Forelimb muscle (tissue), 1 donor: ENCODE data around the gene ATAT1. TPM values are rescaled to one million over a fixed set of nuclear protein-coding genes. Genes with fewer than 3 reads are reported as not detected.
"Not testable (repeated sequence)": the region's sequence is repeated elsewhere in the genome, so short reads cannot be mapped to it uniquely, and the experiment has no call there.

Experiments used
- DNase-seq: peaks from one replicate; pipeline ENCODE4 v3.0.0-alpha.2; 2013; ENCODE audit warnings: low read depth
- polyA plus RNA-seq: library from polyadenylated mRNA; unstranded; fragments of 120-200 nt; gene quantifications from one replicate; pipeline ENCODE4 v1.2.1, GENCODE V29; 2013; ENCODE audit not compliant: insufficient read length

The ATAT1 gene
- polyA plus RNA-seq, result 21.1 TPM

DNA sequence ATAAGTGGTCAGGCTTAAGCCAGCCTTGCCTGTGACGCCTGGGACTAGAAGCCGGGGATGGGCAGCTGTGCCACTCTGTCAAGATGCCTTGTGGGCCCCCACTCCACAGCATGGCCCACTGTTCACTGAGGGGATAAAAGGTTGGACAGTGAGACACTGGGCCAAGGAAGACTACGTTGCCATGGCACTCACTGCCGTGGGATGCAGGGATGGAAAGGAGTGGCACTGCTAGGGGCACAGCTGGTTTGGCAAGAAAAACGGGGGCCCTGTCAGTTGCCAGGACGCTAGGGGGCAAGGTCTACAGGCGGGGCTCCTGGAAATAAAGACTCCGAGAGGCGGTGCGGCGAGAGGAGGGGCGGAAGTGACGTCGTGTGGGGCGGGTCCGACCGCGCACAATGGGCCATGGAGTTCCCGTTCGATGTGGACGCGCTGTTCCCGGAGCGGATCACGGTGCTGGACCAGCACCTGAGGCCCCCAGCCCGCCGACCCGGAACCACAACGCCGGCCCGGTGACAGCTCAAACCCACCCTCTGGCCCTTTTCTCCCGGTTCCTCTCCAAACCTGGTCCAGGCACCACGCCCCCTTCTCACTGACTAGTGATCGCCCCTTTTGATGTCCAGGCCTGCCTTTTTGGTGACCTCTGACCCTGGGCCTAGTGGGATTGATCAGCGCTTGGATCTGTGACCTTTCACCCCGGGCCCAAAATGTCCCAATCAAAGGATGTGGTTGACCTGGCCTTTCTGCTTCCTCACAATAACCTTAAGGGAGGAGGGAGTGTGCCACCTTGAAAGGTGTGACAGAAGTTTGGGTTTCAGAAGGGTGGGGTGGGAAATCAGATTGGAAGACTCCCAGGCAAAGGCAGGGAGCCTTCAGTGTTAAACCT lies at the start of gene ATAT1:
ATAT1 (plus strand) TSS at position 391 of the 883 bp plus-strand sequence.
- no peak for DNase-seq

DNA sequence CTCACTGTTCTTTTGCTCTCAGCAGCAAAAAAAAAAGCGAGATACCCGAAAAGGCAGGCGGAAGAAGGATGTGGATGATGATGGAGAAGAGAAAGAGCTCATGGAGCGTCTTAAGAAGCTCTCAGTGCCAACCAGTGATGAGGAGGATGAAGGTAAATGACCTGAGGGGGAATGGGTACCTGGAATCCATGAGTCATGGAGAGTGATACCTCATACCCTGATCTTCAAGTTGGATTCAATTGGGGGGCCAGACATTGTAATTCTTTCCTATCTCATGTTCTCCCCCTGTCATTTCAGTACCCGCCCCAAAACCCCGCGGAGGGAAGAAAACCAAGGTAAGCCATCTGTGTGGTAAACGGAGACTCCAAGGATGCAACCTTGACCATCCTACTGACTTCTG lies 48.6 kb upstream of the ATAT1 start:
- no peak for DNase-seq

DNA sequence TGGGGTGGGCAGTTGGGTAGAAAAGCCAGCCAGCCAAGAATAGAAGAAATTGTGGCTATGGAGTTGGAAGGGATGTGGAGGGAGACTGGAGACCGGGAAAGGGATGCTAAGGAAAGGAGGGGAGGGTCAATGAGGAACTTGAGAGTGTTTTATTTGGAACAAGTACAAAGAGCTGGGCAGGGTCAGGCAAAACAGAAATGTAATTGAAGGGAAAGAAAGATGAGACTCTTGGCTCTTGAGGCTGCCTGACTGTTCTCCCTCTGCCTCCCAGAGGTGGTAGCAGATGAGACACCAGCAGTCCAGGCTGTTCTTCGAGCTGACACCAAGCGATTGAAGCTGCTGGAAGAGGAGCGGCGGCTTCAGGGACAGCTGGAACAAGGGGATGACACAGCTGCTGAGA lies 42.8 kb upstream of the ATAT1 start:
- DNase-seq, result no peak

DNA sequence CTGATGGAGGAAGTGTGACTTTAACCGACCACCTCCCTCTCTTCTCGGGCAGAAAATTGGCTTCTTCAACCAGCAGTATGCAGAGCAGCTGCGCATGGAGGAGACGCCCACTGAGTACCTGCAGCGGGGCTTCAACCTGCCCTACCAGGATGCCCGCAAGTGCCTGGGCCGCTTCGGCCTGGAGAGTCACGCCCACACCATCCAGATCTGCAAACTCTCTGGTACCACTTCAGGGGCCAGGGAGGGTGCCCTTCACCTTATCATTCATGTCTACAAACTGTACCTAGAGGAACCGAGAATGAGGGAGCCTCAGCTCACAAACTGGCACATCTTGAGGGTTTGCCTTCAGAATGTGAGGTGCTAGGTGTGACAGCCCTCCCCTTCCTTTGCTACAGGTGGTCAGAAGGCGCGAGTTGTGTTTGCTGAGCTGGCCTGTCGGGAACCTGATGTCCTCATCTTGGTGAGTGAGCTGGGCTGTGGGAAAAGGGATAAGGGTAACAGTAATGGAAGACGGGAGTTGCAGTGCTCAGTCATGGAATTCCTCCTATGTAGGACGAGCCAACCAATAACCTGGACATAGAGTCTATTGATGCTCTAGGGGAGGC lies 36.8 kb upstream of the ATAT1 start:
- no peak for DNase-seq

DNA sequence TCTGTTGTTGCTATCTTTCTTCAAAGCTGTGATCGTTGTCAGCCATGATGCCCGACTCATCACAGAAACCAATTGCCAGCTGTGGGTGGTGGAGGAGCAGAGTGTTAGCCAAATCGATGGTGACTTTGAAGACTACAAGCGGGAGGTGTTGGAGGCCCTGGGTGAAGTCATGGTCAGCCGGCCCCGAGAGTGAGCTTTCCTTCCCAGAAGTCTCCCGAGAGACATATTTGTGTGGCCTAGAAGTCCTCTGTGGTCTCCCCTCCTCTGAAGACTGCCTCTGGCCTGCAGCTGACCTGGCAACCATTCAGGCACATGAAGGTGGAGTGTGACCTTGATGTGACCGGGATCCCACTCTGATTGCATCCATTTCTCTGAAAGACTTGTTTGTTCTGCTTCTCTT lies 36.2 kb upstream of the ATAT1 start:
- DNase-seq, result no peak

DNA sequence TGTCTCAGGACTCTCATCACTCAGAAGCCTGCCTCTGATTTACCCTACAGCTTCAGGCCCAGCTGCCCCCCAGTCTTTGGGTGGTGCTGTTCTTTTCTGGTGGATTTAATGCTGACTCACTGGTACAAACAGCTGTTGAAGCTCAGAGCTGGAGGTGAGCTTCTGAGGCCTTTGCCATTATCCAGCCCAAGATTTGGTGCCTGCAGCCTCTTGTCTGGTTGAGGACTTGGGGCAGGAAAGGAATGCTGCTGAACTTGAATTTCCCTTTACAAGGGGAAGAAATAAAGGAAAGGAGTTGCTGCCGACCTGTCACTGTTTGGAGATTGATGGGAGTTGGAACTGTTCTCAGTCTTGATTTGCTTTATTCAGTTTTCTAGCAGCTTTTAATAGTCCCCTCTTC lies 35.7 kb upstream of the ATAT1 start:
- DNase-seq, result no peak

DNA sequence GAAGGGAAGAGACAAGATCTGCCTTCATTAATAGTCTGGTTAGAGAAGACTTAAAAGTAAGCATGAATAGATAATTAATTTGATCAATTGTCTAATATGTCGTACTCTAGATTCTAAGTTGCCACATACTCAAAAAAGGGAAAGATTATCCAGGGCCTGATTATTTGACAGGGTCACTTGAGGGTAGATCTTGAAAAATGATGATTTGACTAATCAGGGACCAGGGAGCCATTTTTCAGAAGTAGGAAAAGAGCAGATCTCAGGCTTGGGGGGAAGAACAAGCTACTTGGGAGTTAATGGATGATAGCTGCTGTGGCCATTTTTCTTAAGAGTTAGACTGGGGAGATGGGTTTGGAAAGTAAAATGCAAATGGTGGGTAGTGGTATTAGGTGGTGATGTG lies 34.4 kb upstream of the ATAT1 start:
- DNase-seq, result no peak

DNA sequence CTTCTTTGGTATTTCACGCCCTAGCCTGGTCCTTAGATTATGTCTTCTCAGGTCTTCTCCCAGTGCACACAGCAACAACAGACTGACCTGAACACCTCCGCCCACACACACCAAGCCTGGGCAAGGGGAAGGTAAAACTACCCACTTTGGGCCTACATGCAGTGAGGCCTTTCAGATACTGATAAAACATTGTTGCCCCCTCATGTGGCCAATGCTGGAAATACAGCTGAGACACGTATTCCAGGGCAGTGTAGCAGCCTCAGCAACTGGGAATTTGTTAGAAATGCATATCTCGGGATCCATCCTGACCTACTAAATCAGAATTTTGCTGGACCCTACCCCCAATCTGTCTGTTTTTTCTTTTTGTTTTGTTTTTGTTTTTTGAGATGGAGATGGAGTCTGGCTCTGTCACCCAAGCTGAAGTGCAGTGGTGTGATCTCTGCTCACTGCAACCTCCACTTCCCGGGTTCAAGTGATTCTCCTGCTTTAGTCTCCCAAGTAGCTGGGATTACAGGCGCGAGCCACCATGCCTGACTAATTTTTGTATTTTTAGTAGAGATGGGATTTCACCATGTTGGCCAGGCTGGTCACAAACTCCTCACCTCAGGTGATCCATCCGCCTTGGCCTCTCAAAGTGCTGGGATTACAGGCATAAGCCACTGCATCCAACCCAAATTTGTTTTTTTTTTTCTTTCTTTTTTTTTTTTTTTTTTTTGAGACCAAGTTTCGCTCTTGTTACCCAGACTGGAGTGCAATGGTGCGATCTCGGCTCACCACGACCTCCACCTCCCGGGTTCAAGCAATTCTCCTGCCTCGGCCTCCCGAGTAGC lies 29.1 kb upstream of the ATAT1 start:
- not testable (repeated sequence) for DNase-seq

DNA sequence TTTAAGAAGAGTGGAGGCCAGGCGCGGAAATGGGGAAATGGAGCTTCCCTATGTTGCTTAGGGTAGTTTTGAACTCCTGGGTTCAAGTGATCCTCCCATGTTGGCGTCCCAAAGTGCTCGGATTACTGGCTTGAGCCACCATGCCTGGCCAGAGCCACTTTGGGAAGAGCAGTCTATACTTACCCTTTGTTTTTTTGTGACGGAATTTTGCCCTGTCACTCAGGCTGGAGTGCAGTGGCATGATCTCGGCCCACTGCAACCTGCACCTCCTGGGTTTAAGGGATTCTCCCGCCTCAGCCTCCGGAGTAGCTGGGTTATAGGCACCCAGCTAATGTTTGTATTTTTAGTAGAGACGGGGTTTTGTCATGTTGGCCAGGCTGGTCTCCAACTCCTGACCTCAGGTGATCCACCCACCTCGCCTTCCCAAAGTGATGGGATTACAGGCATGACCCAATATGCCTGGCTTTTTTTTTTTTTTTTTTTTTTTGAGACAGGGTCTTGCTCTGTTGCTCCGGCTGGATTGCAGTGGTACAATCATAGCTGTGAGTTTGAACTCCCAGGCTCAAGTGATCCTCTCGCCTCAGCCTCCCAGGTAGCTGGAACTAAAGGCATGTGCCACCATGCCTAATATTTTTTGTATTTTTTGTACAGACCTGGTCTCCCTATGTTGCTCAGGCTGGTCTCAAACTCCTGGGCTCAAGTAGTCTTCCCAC lies 27.6 kb upstream of the ATAT1 start:
- DNase-seq, result no peak

DNA sequence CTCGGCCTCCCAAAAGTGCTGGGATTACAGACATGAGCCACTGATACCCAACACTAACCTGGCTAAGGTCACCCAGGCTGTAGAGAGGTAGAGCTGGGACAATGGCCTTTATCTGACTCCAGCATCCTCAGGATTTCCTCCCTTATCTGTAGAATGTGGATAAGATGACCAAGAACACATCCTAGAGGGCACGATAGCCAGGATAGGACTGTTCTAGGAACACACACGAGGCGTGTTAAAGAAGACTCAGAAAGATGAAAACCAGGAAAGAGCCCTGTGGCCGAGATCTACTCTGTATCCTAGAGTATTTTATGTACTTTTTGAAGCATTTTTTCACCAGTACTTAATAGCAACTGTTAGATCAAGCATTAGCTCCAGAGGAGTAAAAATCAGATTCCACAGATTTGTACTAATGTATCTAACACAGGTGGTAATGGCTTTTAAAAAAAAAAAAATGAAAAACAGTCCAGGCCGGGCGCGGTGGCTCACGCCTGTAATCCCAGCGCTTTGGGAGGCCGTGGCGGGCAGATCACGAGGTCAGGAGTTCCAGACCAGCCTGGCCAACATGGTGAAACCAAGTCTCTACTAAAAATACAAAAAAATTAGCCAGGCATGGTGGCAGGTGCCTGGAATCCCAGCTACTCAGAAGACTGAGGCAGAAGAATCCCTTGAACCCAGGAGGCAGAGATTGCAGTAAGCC lies 26.9 kb upstream of the ATAT1 start:
- no peak for DNase-seq

DNA sequence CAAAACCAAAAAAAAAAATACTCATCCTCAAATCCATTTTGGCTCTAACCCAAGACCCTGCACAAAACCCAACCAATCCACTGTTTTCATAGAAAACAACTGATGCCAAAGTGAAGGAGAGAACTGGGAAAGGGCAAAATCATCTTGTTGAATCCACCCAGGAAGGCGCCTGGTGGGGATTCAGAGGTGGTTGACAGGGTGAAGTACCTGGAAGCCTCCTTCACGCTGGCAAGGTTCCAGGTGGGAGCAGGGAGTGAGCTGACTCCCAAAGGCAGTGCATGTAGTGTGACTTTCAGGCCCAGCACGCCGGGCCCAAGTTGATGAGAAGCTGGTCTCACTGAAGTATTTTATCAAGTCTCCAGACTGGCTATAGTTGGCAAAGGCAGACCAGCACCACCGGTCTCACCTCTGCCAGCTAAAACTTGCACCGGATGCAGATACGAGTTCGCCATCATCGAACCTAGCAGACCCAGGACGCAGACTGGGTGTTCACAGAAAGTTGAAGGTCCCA lies 26.2 kb upstream of the ATAT1 start:
- DNase-seq, result no peak

DNA sequence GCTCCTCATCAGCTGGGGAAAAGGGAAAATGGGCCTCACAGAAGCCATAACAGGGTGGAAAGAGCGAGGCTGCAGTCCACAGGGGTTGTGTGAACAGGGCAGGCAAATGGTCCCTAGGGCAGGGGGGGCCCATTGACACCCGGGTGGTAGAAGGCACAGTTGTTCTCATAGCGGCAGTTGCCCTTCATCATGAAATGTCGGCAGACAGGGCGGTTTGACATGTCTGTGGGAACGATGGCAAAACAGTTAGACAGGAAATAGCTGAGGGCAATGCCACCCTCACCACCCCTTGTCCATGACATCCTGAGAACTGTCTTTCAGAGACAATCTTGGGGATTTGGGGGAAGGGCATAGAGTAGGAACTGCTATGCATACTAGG lies 25.2 kb upstream of the ATAT1 start:
- DNase-seq, result no peak

DNA sequence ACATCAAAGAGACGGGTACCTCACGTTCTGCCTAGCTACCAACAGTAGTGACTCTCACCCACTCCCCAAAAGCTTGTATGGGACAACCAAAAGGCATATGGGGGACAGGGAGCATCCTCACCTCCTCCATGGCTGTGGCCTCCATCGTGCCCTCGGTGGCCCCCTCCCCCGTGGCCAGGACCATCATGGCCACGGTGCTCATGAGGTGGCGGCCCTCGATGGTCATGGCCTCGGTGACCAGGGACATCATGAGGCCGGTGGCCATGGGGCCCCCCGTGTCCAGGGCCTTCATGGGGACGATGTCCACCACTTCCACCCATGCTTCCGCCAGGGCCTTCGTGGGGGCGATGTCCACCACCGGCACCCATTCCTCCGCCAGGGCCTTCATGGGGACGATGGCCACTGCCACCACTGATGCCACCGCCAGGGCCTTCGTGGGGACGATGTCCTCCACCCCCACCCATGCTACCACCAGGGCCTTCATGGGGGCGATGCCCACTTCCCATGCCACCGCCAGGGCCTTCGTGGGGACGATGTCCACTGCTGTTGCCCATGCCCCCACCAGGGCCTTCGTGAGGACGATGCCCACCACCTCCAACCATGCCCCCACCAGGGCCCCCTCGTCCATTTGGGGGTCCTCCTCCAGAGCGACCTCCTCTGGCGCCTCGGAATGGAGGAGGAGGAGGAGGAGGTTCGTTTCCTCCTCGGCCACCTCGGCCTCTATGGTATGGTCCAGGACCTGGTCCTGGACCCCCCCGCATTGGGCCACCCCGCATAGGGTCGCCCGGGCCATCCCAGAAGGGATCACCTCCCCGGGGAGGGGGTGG lies 24.6 kb upstream of the ATAT1 start:
- no peak for DNase-seq

DNA sequence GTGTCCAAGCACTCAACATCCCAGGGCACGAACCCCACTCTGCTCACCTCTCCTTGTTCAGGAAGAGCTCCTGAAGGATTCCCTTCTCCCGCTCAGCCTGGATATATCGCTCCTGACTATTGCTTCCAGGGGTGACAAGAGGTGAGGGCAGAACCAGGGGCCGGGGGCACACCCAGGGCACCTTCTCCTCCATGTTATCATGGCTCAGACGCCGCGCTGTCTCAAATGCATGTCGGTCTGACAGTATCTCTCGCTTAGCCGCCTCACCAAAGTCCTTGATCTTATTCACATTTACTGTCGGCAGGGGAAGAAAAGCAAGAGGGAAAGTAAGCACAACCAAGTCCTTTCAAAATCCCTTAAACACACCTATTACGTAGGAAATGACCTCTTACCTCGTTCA lies 22.7 kb upstream of the ATAT1 start:
- no peak for DNase-seq

DNA sequence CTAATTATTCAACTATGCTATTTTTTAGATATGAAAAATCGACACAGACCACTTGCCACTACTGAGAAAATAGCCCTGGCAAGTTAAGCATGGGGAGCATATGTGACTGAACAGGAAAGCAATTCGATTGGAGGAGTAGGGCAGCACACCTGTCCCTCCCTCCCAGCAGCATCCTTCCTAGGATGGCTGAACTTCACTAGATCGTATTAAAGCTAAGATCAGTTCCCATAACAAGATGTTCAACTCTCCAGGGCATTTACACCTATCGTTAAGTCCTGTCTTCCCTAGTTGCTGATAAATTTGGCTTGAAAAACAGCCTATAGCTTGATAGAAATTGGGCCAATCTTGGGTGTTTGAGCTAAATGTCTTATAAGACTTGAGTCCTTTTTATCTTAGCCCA lies 16.6 kb upstream of the ATAT1 start:
- DNase-seq, result no peak

DNA sequence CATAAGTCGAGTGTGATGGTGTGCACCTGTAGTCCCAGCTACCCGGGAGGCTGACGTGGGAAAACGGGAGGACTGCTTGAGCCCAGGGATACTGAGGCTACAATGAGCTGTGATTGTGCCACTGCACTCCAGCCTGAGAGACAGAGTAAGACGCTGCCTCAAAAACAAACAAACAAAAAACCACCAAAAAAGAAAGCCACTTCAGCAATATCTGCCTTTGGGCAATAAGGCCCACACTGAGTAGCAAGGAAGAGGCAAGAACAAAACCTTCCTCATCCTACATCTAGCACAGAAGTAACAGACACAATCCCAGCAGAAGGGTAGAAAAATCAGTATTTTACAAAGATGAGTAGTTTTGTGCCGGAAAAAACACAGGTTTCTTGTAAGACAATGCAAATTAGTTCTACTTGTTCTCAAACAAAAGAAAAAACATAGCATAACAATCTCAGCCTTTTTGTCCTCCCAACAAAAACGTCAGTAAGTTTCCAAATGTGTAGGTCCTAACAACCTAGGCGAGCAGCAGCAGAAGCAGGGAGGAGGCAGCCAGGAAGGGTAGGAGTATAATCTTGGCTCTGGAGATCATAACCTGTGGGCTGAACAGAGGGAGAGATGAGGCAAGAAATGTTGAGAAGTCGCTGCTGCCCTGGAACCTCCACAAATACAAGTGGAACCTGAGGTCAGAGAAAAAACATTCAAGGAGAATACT lies 15.4 kb upstream of the ATAT1 start:
- no peak for DNase-seq

DNA sequence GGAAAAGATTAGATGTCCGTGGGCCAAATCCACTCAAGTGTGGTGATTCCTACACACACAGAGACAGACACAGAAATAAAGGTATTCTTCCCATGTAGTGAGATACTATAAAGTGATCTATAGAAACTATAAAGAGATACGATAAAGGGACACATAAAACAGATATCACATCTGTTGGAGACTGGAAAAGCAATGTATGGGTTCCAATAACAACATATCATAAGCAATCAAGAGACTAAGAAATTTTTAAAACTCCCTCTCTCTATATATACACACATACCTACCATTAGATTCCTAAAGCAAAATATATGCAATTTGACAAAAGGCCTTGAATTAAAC lies 14.8 kb upstream of the ATAT1 start:
- no peak for DNase-seq

DNA sequence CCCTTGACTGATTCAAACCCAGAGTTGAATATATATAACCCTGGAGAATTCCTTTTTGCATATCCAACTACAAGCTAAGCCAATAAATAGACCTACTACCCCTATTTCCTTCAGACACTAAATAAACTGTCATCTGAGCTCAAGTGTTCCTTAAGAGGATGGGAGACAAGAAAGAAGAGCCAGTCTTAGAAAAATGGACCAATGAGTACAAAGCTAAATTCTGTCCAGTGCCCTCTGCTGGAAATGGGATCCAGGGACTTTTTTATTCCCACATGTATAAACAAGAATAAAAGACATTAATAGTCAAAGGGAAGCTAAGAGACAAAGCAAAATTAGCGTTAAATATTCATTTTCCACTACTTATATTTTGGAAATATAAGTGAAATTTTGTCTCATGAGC lies 14.5 kb upstream of the ATAT1 start:
- DNase-seq, result no peak

DNA sequence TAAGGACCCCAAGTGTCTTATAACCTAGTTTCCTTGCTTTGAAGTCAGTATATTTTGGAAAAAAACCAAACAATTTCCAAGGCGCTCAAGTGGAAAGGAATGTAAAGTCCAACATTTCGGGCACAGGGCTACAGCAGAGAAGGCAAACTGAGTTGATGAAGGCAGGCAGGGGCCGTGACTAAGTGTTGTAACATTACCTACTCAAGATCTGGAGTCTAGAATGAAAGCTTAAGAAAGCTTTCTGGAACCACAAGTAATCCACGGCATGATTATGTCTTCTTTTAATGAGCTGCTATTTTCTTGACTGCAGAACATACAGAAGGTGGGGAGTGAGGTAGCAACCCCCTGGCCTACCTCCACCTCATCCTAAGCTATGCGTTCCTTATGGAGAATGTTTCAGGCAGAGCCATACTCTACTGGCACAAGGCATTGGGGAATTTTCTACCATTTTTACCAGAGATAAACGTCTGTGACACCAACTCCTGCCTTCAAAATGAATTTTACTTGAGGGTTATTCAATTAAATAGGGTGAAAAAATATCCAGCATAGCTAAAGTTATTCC lies 13.9 kb upstream of the ATAT1 start:
- DNase-seq, result no peak
